ENCODE results near the gene PHKG2.

The PHKG2 gene

GRCh38 chr16:30728899-30729672 is 19.1 kb upstream of the PHKG2 start:
- DNase-seq, result no peak

DNA sequence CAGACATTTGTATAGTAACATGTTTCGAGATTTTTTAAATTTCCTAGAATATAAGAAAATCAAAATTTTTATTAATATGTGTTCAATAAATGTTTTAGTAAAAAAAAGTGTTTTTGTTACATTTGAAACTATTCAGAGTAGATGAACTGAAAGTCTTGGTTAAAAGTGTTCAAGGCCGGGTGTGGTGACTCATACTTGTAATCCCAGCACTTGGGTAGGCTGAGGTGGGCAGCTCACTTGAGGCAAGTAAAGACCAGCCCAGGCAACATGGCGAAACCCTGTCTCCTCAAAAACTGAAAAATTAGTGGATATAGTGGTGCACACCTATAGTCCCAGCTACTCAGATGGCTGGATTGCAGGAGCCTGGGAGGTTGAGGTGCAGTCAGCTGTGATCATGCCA is 16.8 kb upstream of the PHKG2 start:
- no peak for DNase-seq

GRCh38 chr16:30736995-30737793 is 11.0 kb upstream of the PHKG2 start:
- no peak for DNase-seq

GRCh38 chr16:30737794-30738648 is 10.2 kb upstream of the PHKG2 start:
- DNase-seq, result no peak

GRCh38 chr16:30738984-30739951 is 9.0 kb upstream of the PHKG2 start:
- DNase-seq, result no peak

- no peak for DNase-seq
Measured at GRCh38 chr16:30740364-30741251, 7.6 kb upstream of the PHKG2 start.

DNA sequence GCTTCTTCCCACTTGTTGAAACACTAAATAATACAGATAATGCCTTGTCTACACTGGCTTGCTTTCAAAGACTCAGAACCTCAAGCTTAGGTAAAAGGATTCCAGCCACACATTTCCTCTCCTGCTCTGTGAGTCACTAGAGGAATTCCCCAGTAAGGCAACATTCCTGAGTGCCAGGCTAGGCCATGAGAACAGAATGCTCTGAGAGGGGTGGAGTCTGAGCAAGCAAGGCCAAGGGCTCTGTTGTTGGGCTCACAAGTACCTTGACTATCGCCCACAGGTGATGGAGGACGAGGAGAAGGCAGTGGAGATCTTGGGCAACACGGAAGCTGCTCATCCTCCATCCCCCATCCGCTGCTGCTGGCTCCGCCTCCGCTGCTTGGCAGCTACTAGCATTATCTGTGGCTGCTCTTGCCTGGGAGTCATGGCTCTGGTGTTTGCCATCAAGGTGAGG is 6.7 kb upstream of the PHKG2 start:
- no peak for DNase-seq

DNA sequence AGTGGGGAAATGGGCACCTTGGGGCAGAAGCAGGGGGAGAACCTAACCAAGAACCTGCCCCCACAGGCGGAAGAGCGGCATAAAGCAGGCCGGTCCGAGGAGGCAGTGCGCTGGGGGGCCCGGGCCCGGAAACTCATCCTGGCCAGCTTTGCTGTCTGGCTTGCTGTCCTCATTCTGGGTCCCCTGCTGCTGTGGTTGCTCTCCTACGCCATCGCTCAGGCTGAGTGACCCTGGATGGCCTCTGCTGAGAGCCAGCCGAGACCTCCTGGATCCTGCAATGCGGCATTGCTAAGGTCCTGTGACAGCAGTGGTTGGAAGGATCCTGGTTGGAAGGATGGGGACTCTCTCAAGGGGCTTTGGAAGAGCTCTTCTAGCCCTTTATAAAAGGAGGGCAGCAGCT is 4.5 kb upstream of the PHKG2 start:
- DNase-seq, result no peak

GRCh38 chr16:30744183-30744582 is 4.0 kb upstream of the PHKG2 start:
- DNase-seq, result no peak

DNA sequence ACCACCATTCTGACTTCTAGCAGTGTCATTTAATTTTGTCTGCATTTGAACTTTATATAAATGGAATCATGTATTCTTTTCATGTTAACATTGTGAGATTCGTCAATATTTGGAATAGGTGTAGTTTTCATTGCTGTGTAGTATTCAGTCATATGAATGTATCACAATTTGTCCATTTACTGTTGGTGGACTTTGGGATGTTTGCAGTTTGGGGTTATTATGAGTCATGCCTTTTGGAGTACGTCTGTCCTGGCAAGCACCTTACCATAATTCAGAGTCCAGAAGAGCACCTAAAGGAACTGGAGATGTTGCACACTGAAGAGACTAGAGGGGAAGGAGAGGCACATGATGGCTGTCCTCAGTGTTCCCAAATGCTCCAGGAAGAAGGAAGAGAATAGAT is 3.1 kb upstream of the PHKG2 start:
- DNase-seq, result no peak

GRCh38 chr16:30746638-30747175 is 1.5 kb upstream of the PHKG2 start:
- DNase-seq, result no peak

DNA sequence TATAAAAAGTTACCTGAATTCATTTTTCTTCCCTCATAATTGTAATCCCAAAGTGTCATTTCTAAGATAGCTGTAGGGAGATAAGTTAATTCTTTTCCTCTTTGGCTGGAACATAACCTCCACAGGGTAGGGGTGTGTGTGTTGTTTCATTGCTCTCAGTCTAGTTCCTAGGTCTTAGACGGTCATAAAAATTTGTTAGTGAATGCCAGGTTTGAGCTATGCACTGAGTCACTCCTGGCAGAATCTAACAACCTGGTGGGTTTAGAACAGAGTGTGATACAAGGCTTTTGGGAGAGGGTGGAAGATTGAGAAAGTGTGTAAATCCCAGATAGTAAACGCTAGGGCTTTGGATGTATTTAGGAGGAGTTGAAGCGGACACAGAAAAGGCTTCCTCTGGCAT is 894 bp upstream of the PHKG2 start:
- no peak for DNase-seq

GRCh38 chr16:30748634-30749445 is 615 bp downstream of the PHKG2 start:
- DNase-seq, result peak; percentile 46

DNA sequence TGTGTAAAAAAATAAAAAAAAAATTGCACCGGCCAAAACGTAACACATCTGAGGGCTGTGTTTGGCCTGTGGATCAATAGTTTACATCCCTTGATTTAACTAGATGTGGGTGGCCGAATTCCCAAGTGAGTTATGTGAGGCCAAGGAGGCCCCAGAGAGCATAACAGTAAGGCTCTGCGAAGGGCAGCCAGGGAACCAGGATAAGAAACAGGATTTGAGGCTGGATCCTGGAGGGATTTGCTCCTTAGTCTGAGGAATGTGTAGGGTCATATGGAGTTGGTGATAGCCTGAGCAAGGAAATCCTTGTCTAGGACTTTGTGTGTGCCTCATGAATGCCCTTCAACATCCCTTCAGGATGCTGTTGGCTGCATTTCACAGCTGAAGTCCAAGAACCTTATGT is 2.0 kb downstream of the PHKG2 start:
- DNase-seq, result no peak

DNA sequence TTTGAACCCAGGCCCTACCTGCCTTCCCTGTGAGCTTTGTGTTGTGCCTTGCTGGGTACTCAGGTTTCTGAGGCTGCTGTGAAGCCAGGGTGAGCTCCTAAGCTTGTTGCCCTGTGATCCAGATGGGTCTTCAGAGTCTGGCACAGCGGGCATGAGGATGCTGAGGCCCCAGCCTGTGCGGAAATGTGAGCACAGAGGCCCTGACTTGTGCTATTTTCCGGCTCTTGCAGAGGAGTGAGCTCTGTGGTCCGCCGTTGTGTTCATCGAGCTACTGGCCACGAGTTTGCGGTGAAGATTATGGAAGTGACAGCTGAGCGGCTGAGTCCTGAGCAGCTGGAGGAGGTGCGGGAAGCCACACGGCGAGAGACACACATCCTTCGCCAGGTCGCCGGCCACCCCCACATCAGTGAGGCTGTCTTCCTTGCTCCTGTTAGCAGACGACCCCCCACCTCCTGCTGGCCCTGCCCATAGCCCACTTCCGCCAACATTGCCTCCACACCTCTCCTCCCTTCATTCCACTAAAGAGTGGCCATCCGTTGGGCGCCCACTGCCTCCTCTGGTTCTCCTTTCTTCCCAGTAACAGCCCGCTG is 2.7 kb downstream of the PHKG2 start:
- DNase-seq, result no peak

DNA sequence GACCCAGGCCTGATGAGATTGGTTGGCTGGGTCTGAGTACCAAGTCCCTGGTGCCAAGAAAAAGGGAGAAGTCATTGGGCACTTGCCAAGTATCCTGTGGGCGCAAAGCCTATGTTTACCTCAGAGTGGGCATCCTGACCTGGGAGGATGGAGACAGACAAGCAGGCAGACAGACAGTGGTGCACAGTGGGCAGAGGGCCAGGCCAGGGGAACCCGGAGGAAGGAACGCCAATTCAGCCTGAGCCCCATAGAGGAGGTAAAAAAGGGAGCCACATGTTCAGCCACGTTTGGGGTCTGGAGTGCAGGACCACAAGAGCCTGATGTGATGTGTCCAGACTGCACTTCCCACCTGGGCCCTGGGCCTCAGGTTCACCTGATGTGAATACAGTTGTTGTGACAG is 5.4 kb downstream of the PHKG2 start:
- no peak for DNase-seq

DNA sequence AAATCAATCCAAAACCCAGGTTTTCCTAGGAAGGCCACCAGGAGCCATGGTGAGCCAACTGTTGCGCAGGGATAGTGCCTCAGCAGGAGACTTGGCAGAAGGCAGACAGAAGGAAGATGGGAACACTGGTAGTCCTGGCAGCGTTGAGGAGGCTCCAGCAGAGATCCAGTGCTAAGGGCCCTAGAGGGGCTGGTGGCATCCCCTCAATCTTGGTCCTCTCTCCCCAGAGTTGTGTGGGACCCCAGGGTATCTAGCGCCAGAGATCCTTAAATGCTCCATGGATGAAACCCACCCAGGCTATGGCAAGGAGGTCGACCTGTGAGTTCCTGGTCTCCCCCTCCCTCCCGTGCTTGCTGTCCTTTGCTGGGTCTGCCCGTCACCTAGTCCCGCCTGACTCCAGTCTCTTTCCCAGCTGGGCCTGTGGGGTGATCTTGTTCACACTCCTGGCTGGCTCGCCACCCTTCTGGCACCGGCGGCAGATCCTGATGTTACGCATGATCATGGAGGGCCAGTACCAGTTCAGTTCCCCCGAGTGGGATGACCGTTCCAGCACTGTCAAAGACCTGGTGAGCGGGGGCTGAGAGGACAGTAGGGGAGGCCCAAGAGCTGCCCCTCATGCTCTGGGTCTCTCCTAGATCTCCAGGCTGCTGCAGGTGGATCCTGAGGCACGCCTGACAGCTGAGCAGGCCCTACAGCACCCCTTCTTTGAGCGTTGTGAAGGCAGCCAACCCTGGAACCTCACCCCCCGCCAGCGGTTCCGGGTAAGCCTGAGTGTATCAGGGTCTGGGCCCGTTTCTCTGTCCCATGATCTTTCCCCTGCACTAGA is 7.9 kb downstream of the PHKG2 start:
- no peak for DNase-seq

DNA sequence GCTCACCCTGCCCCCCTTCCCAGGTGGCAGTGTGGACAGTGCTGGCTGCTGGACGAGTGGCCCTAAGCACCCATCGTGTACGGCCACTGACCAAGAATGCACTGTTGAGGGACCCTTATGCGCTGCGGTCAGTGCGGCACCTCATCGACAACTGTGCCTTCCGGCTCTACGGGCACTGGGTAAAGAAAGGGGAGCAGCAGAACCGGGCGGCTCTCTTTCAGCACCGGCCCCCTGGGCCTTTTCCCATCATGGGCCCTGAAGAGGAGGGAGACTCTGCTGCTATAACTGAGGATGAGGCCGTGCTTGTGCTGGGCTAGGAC is 8.5 kb downstream of the PHKG2 start:
- no peak for DNase-seq

DNA sequence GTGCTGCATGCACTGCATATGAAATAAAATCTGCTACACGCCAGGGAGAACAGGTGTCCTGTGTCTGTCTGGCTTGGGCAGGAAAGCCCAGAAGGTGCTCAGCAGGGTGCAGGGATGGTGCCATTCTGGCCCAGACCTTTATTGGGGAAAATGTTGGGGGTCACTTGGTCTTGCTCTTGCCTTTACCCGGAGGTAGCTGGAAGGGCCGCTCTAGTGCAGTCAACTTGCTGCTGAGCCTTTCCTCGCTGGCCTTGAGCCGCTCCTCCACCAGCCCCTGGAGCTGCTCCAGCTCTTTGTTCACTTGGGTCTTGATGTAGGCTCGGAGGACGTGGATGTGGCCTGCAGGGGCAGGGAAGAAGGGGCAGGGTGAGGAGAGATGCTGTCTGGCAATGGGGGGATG is 9.1 kb downstream of the PHKG2 start:
- DNase-seq, result no peak
